Neural cell (in vitro differentiated cells): ENCODE measurements around the gene SMAP2. TPM values are rescaled to one million over a fixed set of nuclear protein-coding genes. Genes with fewer than 3 reads are reported as not detected.

ENCODE experiments used
- H2AFZ ChIP-seq: fragments of 200-600, 300-800 bp; sonication (generic), shearing (Covaris generic); 2 replicates; pipeline ENCODE4 v1.6.0; 2014; ENCODE audit warnings: low read depth, mild to moderate bottlenecking, antibody characterized with exemption, low read length, moderate library complexity
- H3F3A ChIP-seq: fragments of 200-600 bp; shearing (Covaris generic); 2 replicates; pipeline ENCODE4 v1.6.1; 2016; ENCODE audit warnings: mild to moderate bottlenecking, moderate library complexity, mixed read lengths, antibody characterized with exemption, low read length; ENCODE audit not compliant: insufficient read depth, poor library complexity, severe bottlenecking
- H3K27ac ChIP-seq: fragments of 200-600, 300-800 bp; sonication (generic), shearing (Covaris generic); 2 replicates; pipeline ENCODE4 v1.5.1; 2014; ENCODE audit warnings: mild to moderate bottlenecking, low read length, moderate library complexity
- H3K27me3 ChIP-seq: fragments of 300-800, 200-600 bp; sonication (generic), shearing (Covaris generic); 2 replicates; pipeline ENCODE4 v1.6.0; 2014; ENCODE audit warnings: mild to moderate bottlenecking, low read depth, low read length, moderate library complexity; ENCODE audit not compliant: insufficient read depth
- H3K36me3 ChIP-seq: fragments of 300-800, 200-600 bp; sonication (generic), shearing (Covaris generic); 2 replicates; pipeline ENCODE4 v1.5.1; 2014; ENCODE audit warnings: mild to moderate bottlenecking, antibody characterized with exemption, low read length, moderate library complexity; ENCODE audit not compliant: insufficient read depth
- H3K4me2 ChIP-seq: fragments of 300-800, 200-600 bp; sonication (generic), shearing (Covaris generic); 2 replicates; pipeline ENCODE4 v1.6.0; 2014; ENCODE audit warnings: mild to moderate bottlenecking, low read length
- H3K4me3 ChIP-seq: fragments of 300-800, 200-600 bp; sonication (generic), shearing (Covaris generic); 2 replicates; pipeline ENCODE4 v1.5.1; 2014; ENCODE audit warnings: mild to moderate bottlenecking, low read length, moderate library complexity
- H3K79me2 ChIP-seq: fragments of 200-600 bp; shearing (Covaris generic); replicated peaks from 2 replicates; pipeline ENCODE4 v1.6.0; 2014; ENCODE audit warnings: mild to moderate bottlenecking, low read length, moderate library complexity; ENCODE audit not compliant: insufficient read depth
- H3K9ac ChIP-seq: fragments of 300-800, 200-600 bp; sonication (generic), shearing (Covaris generic); 2 replicates; pipeline ENCODE4 v1.6.1; 2016; ENCODE audit warnings: mild to moderate bottlenecking, low read length, mixed read lengths
- H3K9me2 ChIP-seq: fragments of 200-600 bp; shearing (Covaris generic); 2 replicates; pipeline ENCODE4 v1.6.1; 2016; ENCODE audit warnings: mild to moderate bottlenecking, low read length, mixed read lengths; ENCODE audit not compliant: insufficient read depth
- H3K9me3 ChIP-seq: fragments of 200-600, 300-800 bp; sonication (generic), shearing (Covaris generic); 2 replicates; pipeline ENCODE4 v1.6.1; 2016; ENCODE audit warnings: mild to moderate bottlenecking, mixed run types, low read length, moderate library complexity, mixed read lengths
- H4K20me1 ChIP-seq: fragments of 200-600 bp; shearing (Covaris generic); 2 replicates; pipeline ENCODE4 v1.6.1; 2016; ENCODE audit warnings: mild to moderate bottlenecking, mixed run types; ENCODE audit not compliant: insufficient read depth
- CTCF ChIP-seq: fragments of 450-650 bp; IDR thresholded peaks from 2 replicates; pipeline ENCODE4 v1.5.1; 2014; ENCODE audit warnings: antibody characterized with exemption, mild to moderate bottlenecking, moderate library complexity; ENCODE audit not compliant: poor library complexity, severe bottlenecking
- EP300 ChIP-seq: fragments of 450-650 bp; conservative IDR thresholded peaks from 2 replicates; pipeline ENCODE4 v1.6.1; 2014; ENCODE audit warnings: antibody characterized with exemption, mild to moderate bottlenecking, moderate library complexity; ENCODE audit not compliant: poor library complexity, severe bottlenecking
- EZH2 ChIP-seq: fragments of 200-600, 300-800 bp; shearing (Covaris generic), sonication (generic); IDR thresholded peaks from 2 replicates; pipeline ENCODE4 v1.6.1; 2014; ENCODE audit warnings: antibody characterized with exemption, low read length, borderline replicate concordance, mild to moderate bottlenecking; ENCODE audit not compliant: insufficient read depth, poor library complexity, severe bottlenecking
- MXI1 ChIP-seq: fragments of 450-650 bp; conservative IDR thresholded peaks from 2 replicates; pipeline ENCODE4 v1.6.1; 2014; ENCODE audit warnings: antibody characterized with exemption, mild to moderate bottlenecking; ENCODE audit not compliant: poor library complexity, severe bottlenecking
- POLR2AphosphoS5 ChIP-seq: IDR thresholded peaks from 2 replicates; pipeline ENCODE4 v1.6.1; 2012
- RAD21 ChIP-seq: fragments of 450-650 bp; conservative IDR thresholded peaks from 2 replicates; pipeline ENCODE4 v1.6.1; 2014; ENCODE audit warnings: antibody characterized with exemption, mild to moderate bottlenecking, moderate library complexity
- REST ChIP-seq: IDR thresholded peaks from 2 replicates; pipeline ENCODE4 v1.6.1; 2012; ENCODE audit warnings: borderline replicate concordance
- SMC3 ChIP-seq: fragments of 450-650 bp; conservative IDR thresholded peaks from 2 replicates; pipeline ENCODE4 v1.6.1; 2014; ENCODE audit warnings: antibody characterized with exemption, mild to moderate bottlenecking, moderate library complexity; ENCODE audit not compliant: poor library complexity
- TAF1 ChIP-seq: IDR thresholded peaks from 2 replicates; pipeline ENCODE4 v1.6.1; 2012; ENCODE audit warnings: low read depth
- polyA plus RNA-seq: library from polyadenylated mRNA; depleted of rRNA; stranded (reverse); fragments of >200 nt; gene quantifications from 2 replicates; pipeline ENCODE4 v1.2.3, GENCODE V29; 2014

SMAP2 gene
- polyA plus RNA-seq, 1 donor from 2014 or later, result 46.8 TPM

- Histone ChIP-seq H3K79me2 (peaks cover 4% of the 10 kb centered on the region), H3K4me3 (no peak overlapping the region), H3K9ac (no peak overlapping the region), H2AFZ (no peak overlapping the region), H3K9me3 (no peaks in the 10 kb centered on the region), H3K9me2 (no peaks in the 10 kb centered on the region), H3K4me2 (no peak overlapping the region), H3K27ac (no peak overlapping the region), H3K36me3 (no peaks in the 10 kb centered on the region), H4K20me1 (no peaks in the 10 kb centered on the region), H3K27me3 (no peaks in the 10 kb centered on the region), H3F3A (no peaks in the 10 kb centered on the region)
- TF ChIP-seq SMC3 (no peak), MXI1 (no peak), RAD21 (no peak), CTCF (no peak), REST (no peak), TAF1 (no peak)
Measured at GRCh38 chr1:40399984-40400704, 26.6 kb downstream of the SMAP2 start.

- peaks cover 10% of the 10 kb centered on the region for H3K79me2 ChIP-seq
- H3K27me3 ChIP-seq, result no peaks in the 10 kb centered on the region
- H3K27ac ChIP-seq, result no peak overlapping the region
- no peaks in the 10 kb centered on the region for H3K9me3 ChIP-seq
- TF ChIP-seq MXI1 (no peak), EZH2 (no peak), TAF1 (no peak), REST (no peak), SMC3 (no peak), CTCF (no peak), RAD21 (no peak), POLR2AphosphoS5 (no peak), EP300 (no peak)
- H3K4me2 ChIP-seq, result no peak overlapping the region
- H3F3A ChIP-seq, result no peaks in the 10 kb centered on the region
- H3K36me3 ChIP-seq, result no peaks in the 10 kb centered on the region
- H2AFZ ChIP-seq, result no peak overlapping the region
- H4K20me1 ChIP-seq, result no peaks in the 10 kb centered on the region
- H3K4me3 ChIP-seq, result no peak overlapping the region
- no peaks in the 10 kb centered on the region for H3K9me2 ChIP-seq
- no peak overlapping the region for H3K9ac ChIP-seq
Measured at GRCh38 chr1:40401473-40402201, 28.1 kb downstream of the SMAP2 start.
